ENCODE data around the gene SPATA25.

DNA sequence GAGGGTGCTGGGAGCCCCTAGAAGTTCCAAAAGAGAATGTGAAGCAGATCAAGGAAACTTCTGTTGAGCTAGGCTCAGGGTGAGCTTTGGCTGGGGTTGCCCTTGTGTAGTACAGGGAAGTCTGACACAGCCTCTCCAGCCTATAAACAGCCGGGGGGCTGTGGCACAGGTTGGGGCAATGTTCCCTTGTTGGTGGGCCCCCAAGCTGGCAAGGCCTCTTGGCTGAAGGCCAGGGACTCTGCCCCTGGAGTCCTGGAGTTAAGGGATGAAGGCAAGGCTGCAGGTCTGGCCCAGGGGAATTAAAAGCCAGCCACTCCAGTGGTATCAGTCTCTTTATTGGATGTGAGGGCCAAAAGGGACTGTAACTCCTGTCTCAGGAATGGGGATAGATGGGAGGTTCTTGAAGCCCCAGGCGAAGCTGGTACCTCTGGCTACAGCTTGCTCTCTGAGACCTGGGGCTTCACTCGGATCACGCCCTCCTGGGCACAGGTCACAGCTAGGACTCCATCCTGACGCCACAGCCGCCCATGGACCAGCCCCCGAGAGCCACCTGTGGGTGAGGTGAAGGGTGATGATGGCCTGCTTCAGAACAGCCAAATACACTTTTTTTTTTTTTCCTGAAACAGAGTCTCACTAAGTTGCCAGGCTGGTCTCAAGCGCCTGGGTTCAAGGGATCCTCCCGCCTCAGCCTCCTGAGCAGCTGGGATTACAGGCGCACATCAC is 45.9 kb downstream of the SPATA25 start:
- TF ChIP-seq, protein P1, sequence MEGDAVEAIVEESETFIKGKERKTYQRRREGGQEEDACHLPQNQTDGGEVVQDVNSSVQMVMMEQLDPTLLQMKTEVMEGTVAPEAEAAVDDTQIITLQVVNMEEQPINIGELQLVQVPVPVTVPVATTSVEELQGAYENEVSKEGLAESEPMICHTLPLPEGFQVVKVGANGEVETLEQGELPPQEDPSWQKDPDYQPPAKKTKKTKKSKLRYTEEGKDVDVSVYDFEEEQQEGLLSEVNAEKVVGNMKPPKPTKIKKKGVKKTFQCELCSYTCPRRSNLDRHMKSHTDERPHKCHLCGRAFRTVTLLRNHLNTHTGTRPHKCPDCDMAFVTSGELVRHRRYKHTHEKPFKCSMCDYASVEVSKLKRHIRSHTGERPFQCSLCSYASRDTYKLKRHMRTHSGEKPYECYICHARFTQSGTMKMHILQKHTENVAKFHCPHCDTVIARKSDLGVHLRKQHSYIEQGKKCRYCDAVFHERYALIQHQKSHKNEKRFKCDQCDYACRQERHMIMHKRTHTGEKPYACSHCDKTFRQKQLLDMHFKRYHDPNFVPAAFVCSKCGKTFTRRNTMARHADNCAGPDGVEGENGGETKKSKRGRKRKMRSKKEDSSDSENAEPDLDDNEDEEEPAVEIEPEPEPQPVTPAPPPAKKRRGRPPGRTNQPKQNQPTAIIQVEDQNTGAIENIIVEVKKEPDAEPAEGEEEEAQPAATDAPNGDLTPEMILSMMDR (IDR thresholded peaks at IDR 0.05) = no peak
- TF ChIP-seq POLR2A (IDR thresholded peaks at IDR 0.05) = no peak

Data from uterus (tissue), 2 donors.